NCI-H2227 treated with DMSO at 0.1 percent for 48 hours (cell line): ENCODE measurements around the gene EXOSC1.
"Not testable (repeated sequence)": the region's sequence is repeated elsewhere in the genome, so short reads cannot be mapped to it uniquely, and the experiment has no call there.

Experiments used
- DNase-seq: peaks from one replicate; lab custom pipeline; 2025; lab: John Stamatoyannopoulos, UW

The EXOSC1 gene, protein sequence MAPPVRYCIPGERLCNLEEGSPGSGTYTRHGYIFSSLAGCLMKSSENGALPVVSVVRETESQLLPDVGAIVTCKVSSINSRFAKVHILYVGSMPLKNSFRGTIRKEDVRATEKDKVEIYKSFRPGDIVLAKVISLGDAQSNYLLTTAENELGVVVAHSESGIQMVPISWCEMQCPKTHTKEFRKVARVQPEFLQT

DNA sequence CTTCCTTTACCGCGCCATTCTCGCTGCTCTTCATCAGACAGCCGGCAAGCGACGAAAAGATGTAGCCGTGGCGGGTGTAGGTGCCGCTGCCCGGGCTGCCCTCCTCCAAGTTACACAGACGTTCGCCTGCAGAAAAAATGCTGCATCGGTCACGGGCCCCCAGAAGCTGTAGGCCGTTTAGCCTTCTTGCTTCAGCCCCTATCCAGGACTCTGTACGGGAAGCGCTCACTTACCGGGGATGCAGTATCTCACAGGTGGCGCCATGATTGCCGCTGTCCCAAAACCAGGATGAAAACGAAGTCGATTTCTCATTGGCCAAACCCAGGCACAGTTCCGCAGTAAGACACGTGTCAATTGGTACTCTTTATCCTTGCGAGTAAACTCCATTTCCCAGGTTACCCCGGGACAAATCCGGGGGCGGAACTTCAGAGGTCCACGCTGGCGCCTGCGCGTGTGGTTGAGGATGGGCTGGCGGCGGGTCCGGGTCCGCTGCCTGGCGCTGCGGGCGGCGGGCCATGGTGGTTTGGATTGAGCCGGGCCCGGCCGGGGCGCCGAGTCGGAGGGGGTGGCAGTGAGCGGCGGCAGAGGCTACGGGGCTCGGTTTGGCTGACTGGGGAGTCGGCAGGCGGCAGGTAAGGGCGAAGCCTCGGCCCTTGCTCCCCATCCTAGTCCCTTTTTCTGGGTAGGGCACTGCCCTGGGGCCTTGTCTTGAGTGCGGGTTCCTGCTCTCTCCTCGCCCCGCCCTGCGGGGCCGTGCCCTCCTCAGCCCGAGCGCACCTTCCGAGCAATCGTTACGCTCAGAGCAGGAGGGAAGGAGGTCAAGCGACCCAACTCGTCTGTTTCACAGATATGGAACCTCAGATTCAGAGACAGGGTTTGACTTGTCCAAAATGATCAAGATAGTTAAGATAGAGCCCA lies at the start of gene EXOSC1, which contains the start of gene ZDHHC16:
TSS of gene EXOSC1 (minus strand) at position 285 of the 918 bp plus-strand sequence. CDS start at position 264, 21 bp downstream.
TSS of gene ZDHHC16 (plus strand) at position 454 of the 918 bp plus-strand sequence. CDS start 5,501 bp downstream, outside the sequence.
- DNase-seq, result peak; percentile 91

DNA sequence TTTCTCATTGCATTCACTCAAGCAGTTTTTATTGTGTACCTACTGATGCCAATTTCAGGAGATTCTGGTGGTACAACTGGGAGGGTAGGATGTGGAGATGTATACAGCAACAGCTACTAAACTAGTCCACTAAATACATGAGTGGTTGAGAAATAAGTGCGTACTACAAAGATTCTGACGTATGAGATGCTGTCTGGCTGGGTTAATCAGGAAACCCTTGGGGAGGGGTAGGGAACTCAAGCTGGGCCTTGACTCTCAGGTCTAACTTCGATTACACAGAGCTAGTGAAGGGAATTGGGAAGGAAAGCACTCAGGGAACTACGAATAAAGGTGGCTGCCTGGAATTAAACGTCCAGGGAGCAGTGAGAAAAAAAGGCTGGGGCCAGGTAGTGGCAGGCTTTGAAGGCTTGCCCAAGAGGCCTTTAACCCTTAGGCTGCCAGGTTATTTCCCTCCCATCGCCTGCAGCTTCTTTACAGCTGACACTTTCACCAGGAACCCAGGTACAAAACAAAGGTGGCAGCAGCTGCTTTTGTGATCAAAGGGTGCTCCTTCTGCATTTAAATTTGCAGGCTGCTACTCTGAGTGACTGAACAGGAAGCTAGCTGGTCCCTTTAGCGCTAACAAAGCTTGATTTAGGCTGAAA lies 49.2 kb upstream of the EXOSC1 start:
- DNase-seq, result no peak

DNA sequence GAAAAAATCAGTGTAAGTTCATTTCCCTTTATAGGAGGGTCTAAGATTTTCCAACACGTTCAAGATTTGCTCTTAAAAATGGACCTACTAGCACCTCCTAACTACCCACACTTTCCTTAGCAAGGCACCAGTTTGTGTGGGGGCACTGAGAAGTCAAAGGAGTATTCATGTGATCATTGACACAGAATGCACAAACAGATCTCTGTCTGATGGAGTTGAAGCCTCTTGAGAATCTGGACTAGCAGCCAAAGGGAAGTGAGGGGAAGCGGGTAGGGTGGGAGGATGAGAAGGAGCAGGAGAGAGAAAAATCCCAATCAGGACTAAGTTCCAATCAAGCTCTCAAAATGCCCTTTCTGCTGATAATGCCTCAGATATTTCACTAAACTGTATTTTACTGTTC lies 48.3 kb upstream of the EXOSC1 start:
- no peak for DNase-seq

DNA sequence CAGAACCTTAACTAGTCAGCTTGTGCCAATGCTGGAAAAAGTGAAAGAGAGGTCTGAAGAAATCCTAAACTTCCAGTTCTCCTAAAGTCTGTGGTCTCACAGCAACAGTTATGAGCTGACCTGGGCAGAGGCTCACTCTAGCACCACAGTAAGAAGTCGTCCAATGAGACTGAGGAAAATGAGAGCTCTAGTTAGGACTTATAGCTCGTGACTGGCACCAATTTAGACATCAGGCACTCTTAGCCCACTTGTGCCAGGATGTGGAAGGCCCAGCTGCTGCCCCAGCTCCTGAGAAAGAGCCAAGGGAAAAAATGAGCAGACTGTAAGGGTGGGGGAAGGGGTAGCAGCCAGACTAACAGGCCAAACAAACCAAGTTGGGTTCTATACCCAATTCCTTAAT lies 44.8 kb upstream of the EXOSC1 start:
- DNase-seq, result no peak

DNA sequence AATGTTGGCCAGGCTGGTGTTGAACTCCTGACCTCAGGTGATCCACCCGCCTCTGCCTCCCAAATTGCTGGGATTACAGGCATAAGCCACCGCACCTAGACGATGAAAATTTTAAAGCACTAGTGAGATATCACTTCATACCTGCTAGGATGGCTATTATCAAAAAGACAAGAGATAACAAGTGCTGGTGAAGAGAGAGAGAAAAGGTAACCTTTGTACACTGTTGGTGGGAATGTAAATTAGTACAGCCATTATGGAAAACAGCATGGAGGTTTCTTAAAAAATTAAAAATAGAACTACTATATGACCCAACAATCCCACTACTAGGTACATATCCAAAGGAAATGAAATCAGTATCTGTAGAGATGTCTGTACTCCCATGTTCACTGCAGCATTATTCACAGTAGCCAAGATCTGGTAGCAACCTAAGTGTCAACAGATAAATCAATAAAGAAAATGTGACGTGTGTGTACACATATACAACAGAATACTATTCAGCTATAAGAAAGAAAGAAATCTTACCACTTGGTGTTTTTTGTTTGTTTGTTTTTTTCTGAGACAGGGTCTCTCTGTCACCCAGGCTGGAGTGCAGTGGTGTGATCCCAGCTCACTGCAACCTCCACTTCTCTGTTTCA lies 40.0 kb upstream of the EXOSC1 start:
- no peak for DNase-seq

DNA sequence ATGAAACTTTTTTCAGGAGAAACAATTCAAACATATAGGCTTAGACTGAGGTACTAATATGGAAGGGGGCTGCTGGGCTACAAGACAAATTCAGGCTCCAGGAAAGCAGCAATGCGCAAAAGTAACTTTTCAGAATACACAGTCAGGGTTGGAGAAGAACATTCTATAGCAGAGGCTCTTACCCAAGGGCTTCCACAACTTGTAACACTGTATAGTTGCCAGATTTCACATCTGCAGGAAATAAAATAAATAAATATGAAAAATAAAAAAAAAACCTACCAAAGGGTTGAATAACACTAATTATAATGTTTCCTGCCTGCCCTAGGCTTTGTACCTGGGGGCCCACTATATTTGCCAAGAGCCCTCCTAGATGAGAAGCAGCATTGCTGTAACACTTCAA lies 38.1 kb upstream of the EXOSC1 start:
- no peak for DNase-seq

DNA sequence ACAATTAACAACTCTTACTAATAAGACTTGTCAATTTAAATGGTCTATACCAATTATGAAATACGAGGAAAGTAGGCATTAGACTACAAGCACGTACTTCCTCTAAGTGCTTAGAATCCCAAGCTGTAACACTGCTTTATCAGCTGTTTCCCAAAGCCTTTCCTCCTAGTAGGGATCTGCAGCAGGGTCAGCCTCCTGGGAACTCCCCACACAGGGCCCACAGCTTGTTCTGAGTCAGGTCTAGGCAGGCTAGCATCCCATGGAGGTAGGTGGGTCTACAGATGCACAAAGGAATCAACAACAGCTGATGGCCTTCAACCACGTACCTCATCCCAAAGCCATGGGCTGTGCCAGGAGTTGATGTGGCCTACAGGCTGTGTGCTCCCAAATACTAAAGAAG lies 37.7 kb upstream of the EXOSC1 start:
- DNase-seq, result no peak

DNA sequence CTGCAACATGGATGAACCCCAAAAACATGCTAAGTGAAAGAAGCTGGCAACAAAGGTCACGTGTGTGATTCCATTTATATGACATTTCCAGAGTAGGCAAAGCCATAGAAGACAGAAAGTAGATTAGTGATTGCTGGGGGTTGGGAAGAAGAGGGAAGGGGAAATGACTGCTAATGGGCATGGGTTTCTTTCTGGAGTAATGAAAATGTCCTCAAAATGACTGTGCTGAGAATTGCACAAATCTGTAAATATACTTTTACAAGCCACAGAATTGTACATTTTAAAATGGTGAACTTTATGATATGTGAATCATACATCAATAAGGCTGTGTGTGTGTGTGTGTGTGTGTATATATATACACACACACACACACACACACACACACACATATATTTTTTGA lies 36.6 kb upstream of the EXOSC1 start:
- DNase-seq, result no peak

DNA sequence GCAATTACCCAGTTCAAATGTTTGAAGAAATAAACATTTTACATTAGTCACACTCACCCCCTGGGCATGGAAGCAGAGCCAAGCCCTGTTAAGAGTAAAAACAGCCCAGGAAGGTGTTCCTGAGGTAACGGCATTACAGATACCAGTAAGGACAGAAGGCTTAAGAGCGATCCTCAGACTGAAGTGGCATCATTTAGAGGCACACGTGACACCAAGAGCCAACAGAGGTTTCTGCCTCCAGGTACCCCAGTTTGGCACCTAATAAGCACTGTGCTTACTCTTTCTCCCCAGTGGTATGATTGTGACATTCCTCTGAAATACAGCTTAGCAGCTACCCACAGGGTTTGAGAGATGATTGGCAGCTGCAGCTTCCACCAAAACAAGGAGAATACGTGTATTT lies 35.3 kb upstream of the EXOSC1 start:
- DNase-seq, result no peak

DNA sequence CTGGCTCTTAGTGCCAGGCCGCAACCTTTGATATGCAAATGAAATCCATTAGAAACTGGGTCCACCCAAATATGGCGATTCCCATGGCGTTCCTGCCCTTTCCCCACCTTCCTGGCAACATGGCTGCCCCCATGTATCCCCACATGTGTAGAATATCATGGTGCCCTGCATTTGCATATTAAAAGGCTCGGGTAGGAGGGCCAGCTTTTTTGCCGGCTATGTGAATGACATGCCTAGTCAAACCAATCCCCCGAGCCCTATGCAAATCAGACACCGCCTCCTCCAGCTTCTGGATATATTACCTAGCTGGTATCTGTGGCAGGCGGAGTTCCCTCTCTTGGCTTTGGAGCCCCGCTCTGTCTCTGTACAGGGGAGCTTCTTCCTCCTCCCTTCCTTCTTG lies 34.1 kb upstream of the EXOSC1 start:
- DNase-seq, result no peak

DNA sequence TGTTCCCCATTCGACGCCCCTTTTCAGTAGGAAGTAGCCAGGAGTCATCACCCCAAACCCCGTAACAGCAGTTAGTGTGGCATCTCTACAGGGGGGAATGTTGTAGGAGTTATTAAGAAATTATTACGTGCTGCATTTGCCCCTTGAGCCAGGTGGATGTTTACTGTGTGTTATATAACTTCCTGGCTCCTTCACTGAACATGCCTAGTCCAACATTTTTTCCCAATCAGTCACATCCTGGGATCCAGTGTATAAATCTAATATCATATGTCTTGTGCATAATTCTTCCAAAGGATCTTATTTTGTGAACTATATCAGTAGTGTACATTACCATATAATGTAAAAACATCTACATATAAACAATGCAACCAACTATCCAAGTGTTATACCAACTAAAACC lies 33.6 kb upstream of the EXOSC1 start:
- not testable (repeated sequence) for DNase-seq

DNA sequence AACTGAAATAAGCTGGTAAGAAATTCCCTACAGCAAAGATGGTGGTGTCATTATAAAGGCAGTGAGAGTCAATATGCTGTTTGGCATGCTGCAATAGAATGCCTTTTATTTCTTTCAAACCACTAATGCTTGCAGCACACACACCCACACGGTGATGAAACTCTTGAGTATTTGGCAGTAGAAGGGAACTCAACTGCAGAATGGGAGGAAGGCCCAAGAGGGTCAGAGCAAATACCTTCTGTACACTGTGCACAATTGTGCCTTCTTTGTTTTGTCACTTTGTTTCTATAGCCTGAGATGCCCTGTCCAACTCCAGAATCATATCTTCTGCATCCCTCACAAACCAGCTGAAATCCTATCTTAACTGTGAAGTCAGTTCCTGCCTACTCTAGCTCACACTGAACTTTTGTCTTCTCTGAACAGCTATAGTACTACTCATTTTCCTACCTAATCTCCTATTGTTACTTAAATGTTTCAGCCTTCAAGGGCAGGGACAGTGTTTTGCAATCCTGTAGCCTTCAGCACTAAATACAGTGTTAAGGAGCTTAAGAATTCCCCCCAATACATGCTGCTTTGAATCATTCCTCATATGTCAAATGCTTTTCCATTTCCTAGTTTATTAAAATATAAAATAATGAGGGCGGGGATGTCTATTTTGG lies 30.3 kb upstream of the EXOSC1 start:
- DNase-seq, result no peak

DNA sequence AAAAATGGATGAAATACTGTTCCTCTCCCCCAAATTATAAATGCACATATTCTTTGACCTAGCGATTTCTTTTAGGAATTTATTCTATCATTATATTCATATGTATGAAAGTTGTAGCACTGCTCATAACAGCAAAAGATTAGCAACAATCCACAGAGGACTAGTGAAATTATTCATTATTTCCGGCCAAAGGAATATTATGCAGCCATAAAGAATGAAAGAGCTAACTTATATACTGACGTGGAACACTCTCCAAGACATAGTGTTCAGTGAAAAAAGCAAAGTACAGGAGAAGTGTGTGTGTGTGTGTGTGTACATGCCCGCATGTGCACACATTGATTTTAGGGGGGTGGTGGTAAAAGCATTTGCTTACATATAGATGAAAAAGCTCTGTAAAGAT lies 29.1 kb upstream of the EXOSC1 start:
- DNase-seq, result no peak

DNA sequence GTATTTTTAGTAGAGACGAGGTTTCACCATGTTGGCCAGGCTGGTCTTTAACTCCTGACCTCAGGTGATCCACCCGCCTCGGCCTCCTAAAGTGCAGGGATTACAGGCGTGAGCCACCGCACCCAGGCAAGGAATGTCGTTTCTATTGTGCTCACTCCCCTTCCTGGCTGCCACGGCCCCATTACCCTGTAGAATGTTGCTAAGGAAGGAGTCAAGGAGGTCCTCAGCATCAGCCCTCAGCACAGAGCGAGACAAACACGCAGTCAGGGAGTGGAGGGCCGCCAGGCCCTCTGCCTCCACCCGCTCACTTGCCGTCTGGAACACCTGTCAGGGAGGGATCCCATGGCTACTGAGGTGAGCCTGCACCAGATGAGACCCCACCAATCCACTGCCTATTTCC lies 23.0 kb upstream of the EXOSC1 start:
- DNase-seq, result not testable (repeated sequence)

DNA sequence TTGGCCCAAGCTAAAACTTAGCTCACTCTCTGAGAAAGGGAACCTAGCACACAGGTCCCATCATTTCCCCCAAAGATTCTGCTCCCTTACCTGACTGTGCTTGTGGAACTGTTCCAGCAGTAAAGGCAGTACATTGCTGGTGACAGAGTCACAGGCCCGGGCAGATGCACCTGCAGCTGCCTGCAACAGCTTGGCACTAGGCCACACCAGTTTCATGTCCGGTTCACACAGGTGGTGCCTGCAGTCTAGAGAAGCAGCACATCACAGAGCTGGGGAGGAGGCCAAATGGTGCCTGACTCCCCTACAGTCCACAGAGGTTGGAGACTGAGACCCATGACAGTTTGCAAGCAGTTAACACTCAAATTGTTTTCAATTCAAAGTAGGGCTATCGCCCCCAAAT lies 22.4 kb upstream of the EXOSC1 start:
- no peak for DNase-seq

DNA sequence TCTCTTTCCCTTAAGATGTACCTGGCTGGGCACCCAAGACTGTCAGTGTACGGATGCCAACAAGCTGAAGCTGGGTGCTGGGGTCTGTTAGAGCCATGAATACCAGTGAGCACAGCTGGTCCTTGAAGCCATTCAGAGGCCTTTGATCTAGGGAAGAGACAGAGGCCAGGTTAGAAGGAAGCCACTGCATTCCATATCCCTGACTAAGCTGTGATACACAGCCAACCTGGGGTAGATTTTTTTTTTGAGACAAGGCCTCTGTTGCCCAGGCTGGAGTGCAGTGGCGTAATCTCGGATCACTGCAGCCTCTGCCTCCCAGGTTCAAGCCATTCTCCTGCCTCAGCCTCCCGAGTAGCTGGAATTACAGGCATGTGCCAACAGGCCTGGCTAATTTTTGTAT lies 20.9 kb upstream of the EXOSC1 start:
- no peak for DNase-seq

DNA sequence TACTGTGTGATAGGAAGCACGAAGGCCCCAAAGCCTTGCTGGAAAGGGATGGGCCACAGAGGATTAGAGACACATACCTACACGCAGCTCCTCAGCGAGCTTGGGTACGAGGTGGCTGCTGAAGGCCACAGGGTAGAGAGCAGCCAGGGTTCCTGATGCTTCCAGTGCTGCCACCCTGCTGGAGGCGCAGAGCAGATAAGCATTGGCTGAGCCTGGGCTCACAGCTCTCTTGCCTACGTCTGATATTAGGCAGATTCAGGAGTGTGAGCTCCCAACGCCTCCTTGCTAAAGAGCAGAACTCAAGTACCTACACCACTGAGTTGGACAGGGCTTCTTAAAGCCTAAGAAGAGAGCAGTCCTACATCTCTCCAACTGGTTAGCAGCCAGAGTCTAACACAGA lies 20.2 kb upstream of the EXOSC1 start:
- DNase-seq, result no peak

DNA sequence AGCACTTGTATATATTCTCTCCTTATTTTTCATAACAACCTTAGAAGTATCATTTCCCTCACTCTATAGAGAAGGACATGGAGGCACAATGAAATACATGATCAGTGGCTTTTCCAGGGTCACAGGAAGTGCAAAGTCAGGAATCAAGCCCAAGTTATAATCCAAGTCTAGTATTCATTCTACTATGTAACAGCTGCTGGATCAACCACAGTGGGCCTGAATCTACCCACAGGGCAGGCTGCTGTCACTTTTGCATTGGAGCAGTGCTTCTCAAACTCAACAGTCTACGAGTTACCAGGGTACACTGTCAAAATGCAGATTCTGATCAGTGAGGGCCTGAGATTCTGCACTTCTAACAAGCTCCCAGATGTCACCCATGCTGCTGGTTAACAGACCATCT lies 18.4 kb upstream of the EXOSC1 start:
- no peak for DNase-seq

DNA sequence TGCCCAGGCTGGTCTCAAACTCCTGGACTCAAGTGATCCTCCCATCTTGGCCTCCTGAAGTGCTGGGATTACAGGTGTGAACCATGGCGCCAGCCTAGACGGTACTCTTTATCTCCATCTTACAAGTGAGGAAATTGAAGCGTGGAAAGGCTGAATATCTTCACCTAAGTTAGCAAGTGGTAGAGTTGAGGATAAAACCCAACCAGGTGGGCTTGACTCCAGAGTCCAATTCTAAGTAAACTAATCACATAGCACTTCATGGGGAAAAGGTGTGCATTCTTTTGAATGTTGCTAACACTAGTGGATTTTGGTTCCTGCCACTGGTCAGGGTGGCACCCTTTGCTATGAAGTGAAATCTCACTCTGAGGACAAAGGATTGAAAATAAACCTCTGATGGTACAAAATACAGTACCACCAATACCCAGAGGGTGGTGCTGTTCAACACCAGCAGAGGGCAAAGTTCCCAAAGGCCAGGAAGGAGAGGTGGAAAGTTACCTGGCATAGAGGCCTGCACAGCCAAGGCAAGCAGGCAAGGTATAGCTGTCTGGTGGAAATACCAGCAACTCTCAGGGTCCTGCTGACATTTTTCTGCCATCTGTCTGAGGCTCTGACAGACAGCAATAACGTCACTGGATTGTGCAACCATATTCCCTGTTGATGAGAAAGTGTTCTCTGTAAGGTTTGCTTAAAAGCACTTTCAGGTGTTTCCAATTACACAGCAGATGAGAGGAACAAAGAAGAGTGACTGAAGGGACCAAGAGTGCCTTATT lies 17.7 kb upstream of the EXOSC1 start:
- no peak for DNase-seq

DNA sequence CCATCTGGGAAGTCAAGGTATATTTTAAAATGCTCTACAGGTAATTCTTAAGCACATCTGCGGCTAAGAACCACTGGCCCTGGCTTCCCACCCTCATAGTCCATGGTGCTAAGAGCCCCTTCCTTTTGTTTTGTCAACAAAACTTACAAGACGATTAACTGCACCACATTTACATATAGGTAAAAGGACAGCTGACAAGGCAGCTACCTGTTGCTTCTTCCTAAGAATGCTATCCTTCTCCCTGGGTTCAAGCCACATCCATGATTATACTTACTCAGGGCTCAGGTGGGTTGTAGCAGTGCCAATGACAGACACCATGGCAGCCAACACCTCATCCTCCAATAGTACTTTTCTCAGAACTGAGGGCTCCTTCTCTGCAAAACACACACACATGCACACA lies 16.5 kb upstream of the EXOSC1 start:
- no peak for DNase-seq

DNA sequence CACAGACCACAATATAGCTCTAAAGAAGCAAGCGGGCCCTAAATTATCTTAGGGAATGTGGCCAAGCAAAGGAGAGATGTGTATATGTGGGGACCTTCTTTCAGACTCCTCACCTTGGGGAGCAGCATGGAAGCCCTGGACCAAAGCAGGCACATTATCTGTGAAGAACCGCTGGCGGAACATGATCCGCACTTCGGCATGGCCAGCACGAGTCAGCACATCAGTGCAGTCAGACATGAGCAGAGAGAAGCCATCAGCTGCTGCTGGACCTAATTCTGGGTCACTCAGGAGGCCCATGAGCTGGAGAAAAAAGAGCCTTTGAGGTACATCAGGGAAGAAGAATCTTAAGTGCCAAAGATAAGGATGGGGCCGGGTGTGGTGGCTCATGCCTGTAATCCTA lies 14.1 kb upstream of the EXOSC1 start:
- DNase-seq, result no peak
